CD1c-positive myeloid dendritic cell (primary cell): Measurements from ENCODE around the gene LRRC61.
A peak's percentile ranks its signal among the peaks of the same experiment; 100 is the strongest.
"Not testable (repeated sequence)": the region's sequence is repeated elsewhere in the genome, so short reads cannot be mapped to it uniquely, and the experiment has no call there.

Experiments
- DNase-seq: peaks from one replicate; pipeline ENCODE4 v3.0.0-alpha.2; 2016; ENCODE audit errors: extremely low spot score

Gene LRRC61

DNA sequence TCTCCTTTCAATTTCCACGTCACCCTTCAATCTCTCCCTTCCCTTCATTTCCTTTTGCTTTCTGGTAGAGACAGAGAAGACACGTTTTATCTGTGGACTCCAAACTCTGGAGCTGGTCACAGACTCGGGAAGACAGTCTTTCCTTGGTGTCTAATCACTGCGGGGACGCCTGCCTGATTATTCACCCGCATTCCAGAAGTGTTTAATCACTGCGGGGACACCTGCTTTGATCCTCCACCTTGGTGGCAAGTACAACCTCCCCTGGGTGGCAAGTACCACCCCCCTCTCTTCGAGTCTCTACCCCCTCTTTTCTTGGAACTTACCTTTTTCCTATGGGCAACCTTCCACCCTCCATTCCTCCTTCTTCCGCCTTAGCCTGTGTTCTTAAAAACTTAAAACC, 15.3 kb upstream of the LRRC61 start:
- no peak for DNase-seq

- DNase-seq: no peak
Observed at GRCh38 chr7:150308575-150308974, 14.6 kb upstream of the LRRC61 start.

DNA sequence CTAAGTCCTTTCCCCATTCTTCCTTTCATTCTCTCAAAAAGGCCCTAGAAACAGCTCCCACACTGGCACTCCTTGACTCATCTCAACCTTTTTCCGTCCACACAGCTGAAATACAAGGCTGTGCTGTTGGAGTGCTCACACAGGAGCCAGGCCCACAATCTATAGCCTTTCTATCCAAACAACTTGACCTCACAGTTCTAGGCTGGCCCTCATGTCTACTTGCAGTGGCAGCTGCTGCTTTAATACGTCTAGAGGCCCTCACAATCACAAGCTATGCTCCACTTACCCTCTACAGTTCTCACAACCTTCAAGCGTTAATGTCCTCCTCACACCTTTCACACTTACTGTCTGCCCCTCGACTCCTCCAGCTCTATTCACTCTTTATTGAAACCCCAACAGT, 12.0 kb upstream of the LRRC61 start:
- DNase-seq: no peak

DNA sequence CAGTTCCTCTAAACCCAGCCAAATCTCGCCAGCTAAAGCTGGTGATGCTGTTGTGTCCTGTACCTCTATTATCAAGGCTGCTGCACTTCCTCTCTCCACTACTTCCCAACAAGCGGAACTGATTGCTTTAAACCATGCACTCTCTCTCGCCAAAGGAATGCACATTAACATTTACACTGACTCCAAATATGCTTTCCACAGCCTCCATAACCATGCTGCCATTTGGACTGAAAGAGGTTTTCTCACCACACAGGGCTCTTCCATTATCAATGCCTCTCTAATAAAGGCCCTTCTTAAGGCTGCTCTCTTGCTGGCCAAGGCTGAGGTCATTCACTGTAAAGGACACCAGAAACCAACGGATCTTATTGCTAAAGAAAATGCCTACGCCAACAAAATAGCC, 11.4 kb upstream of the LRRC61 start:
- DNase-seq: no peak

GRCh38 chr7:150312649-150313366, 10.3 kb upstream of the LRRC61 start:
- not testable (repeated sequence) for DNase-seq

GRCh38 chr7:150313367-150313809, 9.8 kb upstream of the LRRC61 start:
- DNase-seq: no peak

GRCh38 chr7:150313870-150314269, 9.3 kb upstream of the LRRC61 start:
- no peak for DNase-seq

DNA sequence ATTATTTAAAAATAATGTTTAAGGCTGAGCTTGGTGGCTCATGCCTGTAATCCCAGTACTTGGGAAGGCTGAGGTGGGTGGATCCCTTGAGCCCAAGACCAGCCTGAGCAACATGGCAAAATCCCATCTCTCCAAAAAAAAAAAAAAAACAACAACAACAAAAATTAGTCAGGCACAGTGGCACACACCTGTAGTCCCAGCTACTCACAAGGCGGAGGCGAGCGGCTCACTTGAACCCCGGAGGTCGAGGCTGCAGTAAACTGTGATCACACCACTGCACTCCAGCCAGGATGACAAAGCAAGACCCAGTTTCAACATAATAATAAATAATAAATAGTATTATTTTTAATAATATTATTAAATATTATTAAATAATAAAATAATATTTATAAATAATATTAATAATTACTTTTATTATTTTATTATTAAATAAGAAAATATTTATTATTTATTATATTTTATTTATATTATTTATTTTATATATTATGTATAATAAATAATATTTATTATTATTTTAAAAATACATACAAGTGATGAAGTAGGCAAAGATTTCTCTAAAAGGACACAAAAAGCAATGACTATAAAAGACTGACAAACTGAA, 8.4 kb upstream of the LRRC61 start:
- DNase-seq: no peak

DNA sequence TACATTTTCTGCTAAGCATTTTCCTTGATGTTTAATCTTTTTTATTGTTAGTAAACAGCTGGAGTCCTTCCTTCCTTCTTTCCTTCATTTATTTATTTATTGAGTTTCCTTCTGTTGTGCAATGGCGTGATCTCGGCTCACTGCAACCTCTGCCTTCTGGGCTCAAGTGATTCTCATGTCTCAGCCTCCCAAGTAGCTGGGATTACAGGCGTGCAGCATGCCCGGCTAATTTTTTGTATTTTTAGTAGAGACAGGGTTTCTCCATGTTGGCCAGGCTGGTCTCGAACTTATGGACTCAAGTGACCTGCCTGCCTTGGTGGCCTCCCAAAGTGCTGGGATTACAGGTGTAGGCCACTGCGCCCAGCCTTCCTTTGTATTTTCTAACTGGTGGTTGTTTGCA, 6.2 kb upstream of the LRRC61 start:
- DNase-seq: not testable (repeated sequence)

DNA sequence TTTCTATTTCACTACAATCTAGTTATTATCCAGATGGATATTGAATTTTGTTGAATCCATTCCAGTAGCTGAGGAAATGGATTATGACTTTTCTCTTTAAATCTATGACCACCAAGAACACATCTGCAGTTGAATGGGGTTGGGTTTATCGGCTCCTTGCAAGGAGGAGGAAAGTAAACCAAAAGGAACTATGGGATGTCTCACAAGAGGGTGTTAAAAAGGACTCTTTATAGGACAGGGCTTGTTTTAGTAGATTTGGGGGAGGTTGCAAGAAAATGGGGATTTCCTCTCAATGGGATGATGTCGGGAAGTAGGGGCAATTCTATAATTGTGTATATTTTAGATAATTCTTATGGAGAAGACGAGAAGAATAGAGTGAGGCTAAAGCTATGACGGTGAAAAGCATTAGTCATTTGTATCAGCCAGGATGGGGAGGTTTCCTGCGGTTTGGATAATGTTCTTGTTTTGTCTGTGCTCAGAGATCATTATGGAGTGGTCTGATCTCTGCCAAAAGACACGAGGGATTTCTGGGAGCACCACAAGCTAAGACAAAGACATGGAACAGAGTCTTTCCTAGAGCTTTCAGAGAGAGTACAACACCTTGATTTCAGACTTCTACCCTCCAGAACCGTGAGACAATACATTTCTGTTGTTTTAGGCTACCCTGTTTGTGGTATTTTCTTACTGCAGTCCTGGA, 5.3 kb upstream of the LRRC61 start:
- DNase-seq: no peak

- DNase-seq: no peak
Observed at GRCh38 chr7:150321788-150322113, 1.4 kb upstream of the LRRC61 start.

DNA sequence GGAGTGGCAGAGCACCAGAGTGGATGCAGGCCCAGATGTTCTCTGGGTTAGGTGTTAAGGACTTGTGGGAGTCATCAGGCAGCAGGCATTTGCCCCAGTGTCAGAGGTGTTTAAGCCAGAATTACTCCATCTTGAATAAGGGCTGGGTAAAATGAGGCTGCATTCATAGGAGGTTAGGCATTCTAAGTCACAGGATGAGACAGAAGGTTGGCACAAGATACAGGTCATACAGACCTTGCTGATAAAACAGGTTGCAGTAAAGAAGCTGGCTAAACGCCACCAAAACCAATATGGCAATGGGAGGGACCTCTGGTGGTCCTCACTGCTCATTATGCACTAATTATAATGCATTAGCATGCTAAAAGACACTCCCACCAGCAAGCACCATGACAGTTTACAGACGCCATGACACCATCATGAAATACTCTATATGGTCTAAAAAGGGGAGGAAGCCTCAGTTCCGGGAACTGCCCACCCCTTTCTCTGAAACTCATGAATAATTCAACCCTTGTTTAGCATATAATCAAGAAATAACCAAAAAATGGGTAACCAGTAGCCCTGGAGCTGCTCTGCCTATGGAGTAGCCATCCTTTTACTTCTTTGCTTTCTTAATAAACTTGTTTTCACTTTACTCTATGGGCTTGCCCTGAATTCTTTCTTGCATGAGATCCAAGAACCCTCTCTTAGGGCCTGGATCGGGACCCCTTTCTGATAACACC, 882 bp upstream of the LRRC61 start:
- DNase-seq: peak; percentile 38

- DNase-seq: no peak
Observed at GRCh38 chr7:150323682-150324372, 672 bp downstream of the LRRC61 start.

DNA sequence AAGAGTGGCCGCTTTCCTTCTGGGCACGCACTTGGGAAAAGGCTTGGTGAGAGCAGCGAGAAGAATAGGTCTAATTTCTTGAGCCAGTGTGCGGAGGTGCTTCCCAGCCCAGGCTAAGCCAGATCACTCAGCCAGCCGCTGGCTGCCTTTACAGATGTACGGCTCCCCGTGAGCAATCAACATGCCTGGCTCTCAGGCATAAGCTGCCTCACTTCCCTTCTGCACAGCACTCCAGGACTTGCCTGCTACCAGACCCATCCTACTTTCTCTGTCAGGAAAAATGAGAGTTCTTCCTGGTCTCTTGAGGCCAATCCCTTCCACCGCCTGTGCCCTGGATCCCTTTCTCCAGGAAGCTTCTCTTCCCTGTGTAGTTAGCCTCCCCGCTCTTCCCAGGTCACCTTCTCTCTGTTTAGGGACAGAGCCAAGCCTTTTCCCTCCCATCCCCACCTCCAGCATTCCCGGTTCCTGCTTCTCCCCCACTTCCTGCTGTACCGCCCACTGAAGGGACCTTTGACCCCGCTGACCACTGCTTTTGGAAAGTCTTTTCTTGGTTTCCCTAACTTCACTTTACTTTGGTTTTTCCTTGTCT, 1.3 kb downstream of the LRRC61 start:
- DNase-seq: no peak

DNA sequence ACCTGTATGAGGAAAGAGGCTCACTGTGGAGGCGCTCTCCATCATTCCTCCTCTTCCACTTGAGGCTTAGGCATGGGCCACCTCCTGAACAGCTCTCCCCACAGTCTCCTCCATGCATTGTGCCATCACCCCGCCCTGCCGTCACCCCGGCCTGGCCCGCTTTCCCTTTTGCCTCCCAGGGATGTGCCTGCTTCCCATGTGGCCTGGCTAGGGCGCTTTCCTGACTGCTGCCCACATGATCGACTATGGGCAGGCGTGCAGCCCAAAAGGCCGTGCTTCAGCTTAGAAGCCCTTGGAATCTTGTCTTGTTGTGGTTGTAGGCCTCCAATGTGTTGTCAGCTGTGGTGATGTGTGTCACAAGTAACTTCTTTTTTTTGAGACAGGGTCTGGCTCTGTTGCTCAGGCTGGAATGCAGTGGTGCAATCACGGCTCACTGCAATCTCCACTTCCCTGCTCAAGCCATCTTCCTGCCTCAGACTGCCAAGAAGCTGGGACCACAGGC, 2.0 kb downstream of the LRRC61 start:
- peak; percentile 57 for DNase-seq

- no peak for DNase-seq
Observed at GRCh38 chr7:150325901-150326300, 2.7 kb downstream of the LRRC61 start.

DNA sequence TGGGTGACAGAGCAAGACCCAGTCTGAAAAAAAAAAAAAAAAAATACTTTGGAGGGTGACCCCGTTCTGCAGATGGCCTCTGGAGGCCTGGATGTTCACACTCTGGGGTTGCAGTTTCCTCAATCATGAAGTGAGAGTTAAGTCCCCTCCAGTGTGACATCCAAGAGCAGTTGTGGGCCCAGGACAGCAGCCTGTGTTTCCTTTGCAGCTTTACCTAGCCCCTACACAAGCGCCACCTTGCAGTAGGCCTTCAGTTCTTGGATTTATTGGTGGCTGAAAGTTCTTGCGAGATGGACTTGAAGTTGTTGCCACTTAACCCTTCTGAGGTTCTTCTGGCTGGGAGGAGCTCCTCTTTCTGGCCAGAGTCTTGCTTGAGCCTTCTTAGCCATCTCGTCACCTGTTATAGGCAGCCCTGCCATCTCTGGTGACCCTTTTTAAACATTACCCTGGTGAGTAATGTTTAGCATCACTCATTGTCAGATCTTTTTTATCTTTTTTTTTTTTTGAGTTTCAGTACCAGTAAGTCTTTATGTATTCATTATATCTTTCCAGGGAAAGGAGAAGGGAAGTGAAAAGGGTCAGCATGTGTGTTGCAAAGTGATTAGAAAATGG, 3.6 kb downstream of the LRRC61 start:
- DNase-seq: peak; percentile 23

- DNase-seq: no peak
Observed at GRCh38 chr7:150327308-150327707, 4.2 kb downstream of the LRRC61 start.

DNA sequence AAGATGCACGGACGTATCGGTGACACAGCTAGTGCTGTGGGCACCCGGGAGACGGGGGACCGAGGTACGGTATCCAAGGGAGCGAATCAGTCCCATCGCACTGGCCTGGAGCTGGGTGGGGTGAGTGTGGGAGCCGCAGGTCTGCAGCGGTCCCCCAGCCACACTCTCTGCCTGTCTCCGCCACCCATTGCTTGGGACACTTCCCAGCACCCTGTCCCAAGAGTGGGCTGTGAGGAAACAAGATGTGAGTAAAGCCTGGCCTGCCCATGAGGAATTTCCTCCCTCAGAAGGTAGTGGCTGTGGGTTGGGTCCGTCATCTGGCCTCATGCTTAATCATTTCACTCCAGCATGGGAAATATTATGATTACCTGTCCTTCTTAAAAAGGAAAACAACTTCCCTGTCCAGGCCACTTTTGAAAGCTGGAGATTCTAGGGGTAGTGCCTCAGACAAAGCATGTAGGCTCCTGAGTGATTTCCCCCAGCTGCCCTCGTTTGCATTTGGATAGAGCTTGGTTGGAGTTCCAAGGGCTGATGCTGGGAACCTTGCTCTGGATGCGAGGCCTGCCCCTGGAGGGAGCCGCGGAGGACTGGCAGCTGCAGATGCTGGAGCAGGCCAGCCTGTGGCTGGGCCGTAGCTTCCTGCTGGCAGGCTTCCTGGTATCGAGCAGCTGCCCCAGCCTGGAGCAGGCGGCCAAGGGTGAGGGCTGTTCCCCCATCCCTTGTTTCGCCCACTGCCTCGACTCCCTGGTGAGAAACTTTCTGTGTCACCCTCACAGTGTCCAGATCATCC, 6.4 kb downstream of the LRRC61 start:
- DNase-seq: no peak
